Embryonic facial prominence (tissue), 1 donor: Measurements from ENCODE around the gene BMPR1A.

Source experiments
- DNase-seq: peaks from one replicate; pipeline ENCODE4 v3.0.0-alpha.2; 2016; ENCODE audit errors: extremely low spot score

The BMPR1A gene

GRCh38 chr10:86801995-86802394, 45.6 kb downstream of the BMPR1A start:
- no peak for DNase-seq

DNA sequence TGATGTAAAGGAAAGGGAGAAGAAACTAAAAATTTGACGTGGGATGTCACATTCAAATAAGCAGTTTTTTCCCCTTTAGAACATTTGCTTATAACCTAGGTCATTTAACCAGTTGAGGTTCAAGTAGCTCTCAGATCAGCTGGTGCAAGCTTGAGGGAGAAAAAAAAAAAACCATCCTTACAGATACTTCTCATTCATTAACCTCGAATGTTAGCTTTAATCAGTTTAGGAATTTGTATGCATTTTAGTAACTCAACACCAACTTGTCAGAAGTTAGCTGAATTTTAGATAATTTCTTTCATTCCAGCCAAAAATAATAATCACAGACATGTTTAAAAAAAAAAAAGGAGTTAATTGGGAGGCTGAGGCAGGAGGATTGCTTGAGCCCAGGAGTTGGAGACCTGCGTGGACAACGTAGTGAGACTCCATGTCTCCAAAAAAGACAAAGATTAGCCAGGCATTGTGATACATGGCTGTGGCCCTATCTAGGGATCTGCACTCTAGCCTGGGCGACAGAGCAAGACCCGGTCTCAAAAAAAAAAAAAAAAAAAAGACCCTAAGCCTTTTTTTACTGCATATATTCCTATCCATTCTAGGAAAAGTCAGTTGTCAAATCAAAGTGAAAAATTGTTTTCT, 46.2 kb downstream of the BMPR1A start:
- DNase-seq = no peak

DNA sequence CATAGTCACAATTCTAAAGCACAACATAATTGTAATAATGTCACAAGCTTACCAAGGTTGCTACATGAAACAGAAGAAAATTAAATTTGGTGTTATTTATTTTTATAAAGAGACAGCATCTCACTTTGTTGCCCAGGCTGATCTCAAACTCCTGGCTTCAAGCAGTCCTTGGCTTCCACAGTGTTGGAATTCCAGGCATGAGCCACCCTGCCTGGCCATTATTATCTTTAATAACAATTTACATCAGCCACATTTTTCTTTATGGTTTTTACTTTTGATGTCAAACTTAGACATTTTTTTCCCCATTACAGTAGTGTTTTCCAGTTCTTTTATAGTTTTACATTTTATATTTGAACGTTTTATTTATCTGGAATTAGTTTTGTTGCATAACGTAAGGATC, 46.7 kb downstream of the BMPR1A start:
- DNase-seq = no peak

DNA sequence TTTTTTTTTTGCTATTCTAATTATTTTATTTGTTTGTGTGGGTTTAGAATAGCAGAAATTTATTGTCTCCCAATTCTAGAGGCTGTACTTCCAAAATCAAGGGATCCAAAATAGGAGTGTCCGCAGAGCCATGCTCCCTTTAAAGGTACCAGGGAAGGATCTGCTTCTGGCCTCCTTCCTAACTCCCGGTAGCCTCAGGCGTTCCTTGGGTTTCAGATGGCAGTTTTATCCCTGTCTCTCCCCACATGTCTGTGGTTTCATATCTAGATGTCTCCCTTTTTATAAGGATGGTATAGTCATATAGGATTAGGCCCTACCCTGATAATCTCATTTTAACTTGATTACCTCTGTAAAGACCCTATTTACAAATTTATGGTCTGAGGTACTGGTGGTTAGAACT, 48.4 kb downstream of the BMPR1A start:
- no peak for DNase-seq

DNA sequence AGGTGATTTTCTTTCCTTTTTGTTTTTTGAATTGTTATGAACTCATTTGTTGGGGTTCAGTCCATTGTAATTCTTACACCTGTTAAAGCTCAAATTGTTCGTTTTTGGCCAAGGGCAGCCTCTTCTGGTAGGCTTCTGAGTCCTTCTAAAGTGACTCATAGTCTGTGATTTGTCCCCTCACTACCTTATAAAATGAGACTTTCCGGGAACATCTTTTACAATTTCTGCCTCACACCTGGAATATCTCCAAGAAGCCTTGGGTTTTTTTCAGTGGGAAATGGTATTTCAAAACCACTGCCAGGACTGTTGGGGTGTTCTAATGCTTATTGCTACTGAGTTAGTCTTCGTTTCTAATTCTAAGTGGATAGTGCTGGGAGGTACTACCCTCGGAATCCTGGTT, 56.7 kb downstream of the BMPR1A start:
- no peak for DNase-seq

DNA sequence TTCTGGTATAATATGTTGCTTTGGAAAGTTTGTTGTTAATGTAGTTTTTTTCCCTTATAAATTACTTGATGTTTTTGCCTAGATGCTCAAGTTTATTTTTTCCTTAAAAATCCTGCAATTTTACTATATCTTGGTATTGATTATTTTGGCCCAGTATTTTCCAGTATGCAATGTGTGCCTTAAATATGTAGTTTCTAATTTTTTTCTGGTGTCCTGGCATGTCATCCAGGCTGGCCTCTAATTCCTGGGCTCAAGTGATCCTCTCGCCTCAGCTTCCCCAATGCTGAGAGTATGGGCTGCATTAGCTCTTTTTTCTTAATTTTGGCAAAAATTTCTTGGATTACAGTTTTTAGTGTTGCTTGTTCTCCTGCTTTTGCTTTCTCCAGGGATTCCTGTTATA, 57.6 kb downstream of the BMPR1A start:
- no peak for DNase-seq

GRCh38 chr10:86815035-86815617, 58.7 kb downstream of the BMPR1A start:
- DNase-seq = no peak

DNA sequence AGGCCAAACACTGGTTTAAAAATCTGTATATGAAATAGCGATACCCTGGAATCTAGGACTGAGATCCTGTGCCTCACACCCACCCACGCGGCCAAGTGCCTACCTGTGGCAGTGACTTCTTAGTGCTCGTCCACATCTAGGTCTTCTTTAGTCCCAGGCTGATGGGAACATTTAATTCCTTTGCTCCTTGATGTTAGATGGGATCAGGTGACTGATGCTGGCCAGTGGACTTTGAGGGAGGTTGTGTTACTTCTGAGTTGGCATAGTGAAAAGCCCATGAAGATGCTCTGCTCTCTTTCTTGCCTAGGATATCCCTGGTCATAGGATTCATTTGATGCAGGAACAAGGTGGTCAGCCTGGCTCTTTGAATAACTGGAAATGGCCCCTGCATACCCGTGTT, 59.2 kb downstream of the BMPR1A start:
- no peak for DNase-seq

DNA sequence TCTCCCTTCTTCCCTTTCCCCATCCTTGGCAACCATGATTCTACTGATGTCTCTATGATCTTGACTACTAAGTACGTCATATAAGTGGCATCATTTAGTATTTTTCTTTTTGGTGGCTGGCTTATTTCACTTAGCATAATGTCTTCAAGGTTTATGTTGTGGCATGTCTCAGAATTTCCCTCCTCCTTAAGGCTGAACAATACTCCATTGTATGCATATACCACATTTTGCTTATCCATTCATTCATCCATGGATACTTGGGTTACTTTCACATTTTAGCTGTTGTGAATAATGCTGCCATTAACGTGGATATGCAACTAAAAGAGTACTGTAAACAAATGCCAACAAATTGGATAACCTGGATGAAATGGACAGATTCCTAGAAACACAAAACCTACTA, 60.8 kb downstream of the BMPR1A start:
- no peak for DNase-seq

- DNase-seq = no peak
These were observed 63.1 kb downstream of the BMPR1A start for GRCh38 chr10:86819567-86819966.

DNA sequence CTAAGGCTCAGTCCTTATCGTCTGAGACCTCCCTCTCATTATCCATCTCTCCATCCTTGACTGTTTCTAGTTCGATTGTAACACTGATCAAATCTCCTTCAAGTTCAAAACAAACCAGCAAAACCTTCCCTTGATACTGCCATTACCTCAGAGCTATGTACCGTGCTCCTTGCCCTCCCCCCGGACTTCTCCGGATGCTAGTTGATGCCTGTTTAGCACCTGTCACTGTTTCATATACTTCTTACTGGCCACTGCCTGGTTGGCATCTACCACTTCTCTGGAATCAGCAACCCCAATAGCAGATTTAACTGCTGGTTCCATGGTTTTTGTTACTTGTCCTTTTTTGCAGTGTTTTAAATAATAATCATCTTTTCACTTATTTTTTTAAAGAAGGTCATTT, 64.1 kb downstream of the BMPR1A start:
- DNase-seq = no peak

DNA sequence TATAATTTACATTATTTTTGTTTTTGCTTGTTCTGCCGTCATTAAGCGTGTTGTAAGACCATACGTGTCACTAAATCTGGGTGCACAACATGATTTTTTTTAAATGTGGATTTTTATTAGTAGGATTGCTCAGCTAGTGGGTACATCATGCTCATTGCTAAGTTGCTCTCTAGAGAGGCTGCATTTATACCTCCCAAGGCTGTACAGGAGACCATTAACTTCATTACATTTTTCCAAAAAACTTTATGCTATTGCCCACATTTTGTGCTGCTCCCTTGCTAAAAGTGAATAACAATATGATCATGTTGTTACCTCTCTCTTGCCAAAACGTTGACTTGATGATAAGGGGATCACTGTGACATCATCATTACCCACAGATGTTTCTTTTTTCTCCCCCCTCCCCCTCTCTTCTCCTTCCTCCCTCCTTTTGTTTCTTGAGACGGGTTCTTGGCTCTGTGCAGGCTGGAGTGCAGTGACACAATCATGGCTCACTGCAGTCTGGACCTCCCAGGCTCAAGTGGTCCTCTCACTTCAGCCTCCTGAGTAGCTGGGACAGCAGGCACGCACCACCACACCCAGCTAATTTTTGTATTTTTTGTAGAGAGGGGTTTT, 65.1 kb downstream of the BMPR1A start:
- no peak for DNase-seq

DNA sequence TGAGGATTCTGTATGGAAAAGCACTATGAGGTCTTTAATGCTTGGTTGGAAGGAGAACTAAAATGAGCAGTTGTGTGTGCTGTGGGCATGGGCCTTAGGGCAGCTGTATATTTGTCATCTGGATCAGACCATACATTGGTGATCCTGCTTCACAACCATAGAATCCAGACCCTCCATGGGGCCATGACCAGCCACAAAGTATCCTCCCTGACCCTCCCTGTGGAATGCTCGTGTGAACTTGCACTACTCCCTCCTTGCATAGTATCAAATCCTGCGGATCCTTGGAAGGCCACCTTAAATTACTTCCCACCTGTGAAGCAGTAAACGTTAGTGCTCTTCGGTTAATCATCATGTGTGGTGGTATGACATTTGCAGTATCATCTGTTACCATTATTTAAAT, 67.1 kb downstream of the BMPR1A start:
- DNase-seq = no peak

- DNase-seq = no peak
These were observed 67.7 kb downstream of the BMPR1A start for GRCh38 chr10:86824151-86824550.

GRCh38 chr10:86825366-86825765, 68.9 kb downstream of the BMPR1A start:
- DNase-seq = no peak

DNA sequence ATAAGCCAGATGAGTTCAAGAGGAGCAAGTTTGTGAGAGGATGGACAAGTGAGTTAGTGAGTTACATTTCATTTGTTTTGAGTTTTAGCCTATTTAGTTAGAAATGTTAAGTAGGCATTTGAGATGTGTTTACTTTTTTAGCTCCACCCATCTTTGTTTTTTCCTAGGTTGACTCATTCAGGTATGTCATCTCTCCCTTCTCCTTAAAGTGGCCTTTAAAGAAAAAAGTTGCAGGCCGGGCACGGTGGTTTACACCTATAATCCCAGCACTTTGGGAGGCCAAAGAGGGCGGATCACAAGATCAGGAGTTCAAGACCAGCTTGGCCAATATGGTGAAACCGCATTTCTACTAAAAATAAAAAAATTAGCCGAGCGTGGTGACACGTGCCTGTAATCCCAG, 71.2 kb downstream of the BMPR1A start:
- DNase-seq = no peak

DNA sequence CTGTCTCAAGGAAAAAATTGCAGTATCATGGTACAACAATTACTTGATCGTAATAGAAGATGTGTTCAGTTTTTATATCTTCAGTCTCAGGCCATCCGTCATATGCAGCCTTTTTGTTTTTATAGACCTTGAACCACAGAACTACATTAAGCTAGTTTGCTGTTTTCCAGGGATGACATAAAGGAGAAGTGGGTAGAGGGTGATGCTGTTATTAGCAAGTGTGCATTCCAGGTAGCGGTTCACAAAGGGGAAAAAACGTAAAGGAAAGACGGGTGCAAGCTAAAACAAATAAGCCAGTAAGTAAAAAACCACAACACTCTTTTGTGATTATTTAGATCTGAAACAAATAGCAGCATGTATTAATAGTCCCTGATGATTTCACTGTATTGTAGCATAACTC, 71.7 kb downstream of the BMPR1A start:
- no peak for DNase-seq

DNA sequence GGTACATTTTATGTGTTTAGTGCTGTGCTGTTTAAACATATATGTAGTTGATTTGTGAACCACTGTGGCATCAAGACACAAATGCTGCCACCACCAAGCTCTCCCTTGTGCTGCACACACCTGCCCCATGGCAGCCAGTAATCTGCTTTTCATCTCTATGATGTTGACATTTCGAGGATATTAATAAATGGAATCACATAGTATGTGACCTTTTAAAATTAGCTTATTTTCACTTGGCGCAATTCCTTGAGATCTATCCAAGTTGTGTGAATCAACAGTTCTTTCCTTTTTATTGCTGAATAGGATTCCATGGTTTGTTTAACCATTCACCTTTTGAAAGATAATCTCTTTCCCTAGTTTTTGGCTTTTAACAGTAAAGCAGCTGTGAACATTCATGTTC, 73.1 kb downstream of the BMPR1A start:
- DNase-seq = no peak

DNA sequence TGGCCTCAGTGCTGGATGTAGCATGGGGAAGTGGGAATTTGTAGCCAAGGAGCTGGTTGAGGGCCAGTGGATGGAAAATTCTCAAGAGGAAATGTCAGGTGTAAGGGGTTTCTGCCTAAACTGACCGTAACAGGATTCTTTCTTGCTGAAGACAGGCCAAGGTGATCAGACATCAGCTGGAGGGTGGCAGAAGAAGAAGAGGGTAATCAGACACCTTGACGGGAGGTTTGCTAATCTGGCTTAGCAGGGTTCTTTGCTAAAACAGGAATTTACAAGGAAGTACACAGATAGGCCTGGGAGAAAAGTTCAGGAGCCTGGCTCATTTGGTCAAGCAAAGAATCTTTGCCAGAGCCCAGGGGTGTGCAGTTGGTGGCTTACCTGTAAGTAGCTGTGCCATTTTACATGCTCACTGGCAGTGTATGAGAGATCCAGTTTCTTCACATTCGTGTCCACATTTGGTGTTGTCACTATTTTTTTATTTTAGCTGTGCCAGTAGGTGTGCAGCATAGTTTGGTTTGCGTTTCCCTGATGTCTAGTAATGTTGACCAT, 73.7 kb downstream of the BMPR1A start:
- DNase-seq = no peak

- DNase-seq = no peak
These were observed 77.5 kb downstream of the BMPR1A start for GRCh38 chr10:86833969-86834368.

- DNase-seq = no peak
These were observed 79.6 kb downstream of the BMPR1A start for GRCh38 chr10:86836044-86836443.

DNA sequence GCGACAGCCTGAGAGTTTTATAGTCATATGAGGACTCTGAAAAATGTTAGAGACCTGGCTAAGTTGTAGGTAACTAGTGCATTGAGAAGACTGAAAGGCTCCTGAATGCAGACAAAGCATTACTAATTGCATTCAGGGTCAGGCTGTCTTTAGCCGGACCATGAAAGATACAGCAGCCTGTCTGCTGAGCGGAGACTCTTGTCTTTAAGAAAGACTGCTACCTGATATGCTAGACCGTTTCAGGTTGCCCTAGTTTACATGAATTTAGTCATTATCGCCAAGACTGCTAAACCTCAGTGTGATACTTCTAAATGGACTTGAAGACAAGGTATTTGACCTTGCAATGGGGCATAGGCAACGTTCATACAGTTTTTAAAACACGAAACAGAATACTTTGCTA, 81.2 kb downstream of the BMPR1A start:
- DNase-seq = no peak

- DNase-seq = no peak
These were observed 84.1 kb downstream of the BMPR1A start for GRCh38 chr10:86840498-86840897.
